Glutamatergic neuron (in vitro differentiated cells): Measurements from ENCODE around the gene DHRS1. TPM values are rescaled to one million over a fixed set of nuclear protein-coding genes. Genes with fewer than 3 reads are reported as not detected.

ENCODE experiments used
- DNase-seq: peaks from one replicate; pipeline ENCODE4 v3.0.0; 2022
- H3K27ac Mint-ChIP-seq: one replicate; pipeline ENCODE4 v1.8.0; 2020; ENCODE audit warnings: mild to moderate bottlenecking, mixed read lengths, inconsistent platforms; ENCODE audit not compliant: unreplicated experiment
- H3K27me3 Mint-ChIP-seq: one replicate; pipeline ENCODE4 v1.8.0; 2020; ENCODE audit warnings: mild to moderate bottlenecking, moderate library complexity, mixed read lengths, inconsistent platforms; ENCODE audit not compliant: unreplicated experiment
- H3K36me3 Mint-ChIP-seq: one replicate; pipeline ENCODE4 v1.8.0; 2020; ENCODE audit warnings: mild to moderate bottlenecking, mixed read lengths, inconsistent platforms; ENCODE audit not compliant: unreplicated experiment
- H3K4me1 Mint-ChIP-seq: one replicate; pipeline ENCODE4 v1.8.0; 2020; ENCODE audit warnings: mild to moderate bottlenecking, low read depth, mixed read lengths, inconsistent platforms; ENCODE audit not compliant: unreplicated experiment
- H3K4me3 Mint-ChIP-seq: one replicate; pipeline ENCODE4 v1.8.0; 2020; ENCODE audit warnings: mild to moderate bottlenecking, mixed read lengths, inconsistent platforms; ENCODE audit not compliant: unreplicated experiment
- H3K9me3 Mint-ChIP-seq: one replicate; pipeline ENCODE4 v1.8.0; 2020; ENCODE audit warnings: mild to moderate bottlenecking, moderate library complexity, mixed read lengths, inconsistent platforms; ENCODE audit not compliant: unreplicated experiment
- CTCF ChIP-seq: fragments of 200-600 bp; sonication (generic); IDR thresholded peaks from one replicate; pipeline ENCODE4 v1.5.0; 2021; ENCODE audit not compliant: partially characterized antibody, unreplicated experiment
- total RNA-seq: library from RNA; stranded (reverse); fragmentation: NEBNext Ultra II Directional; extraction: Animal tissue kit (Norgen Biotek cat#: 25700); gene quantifications from one replicate; pipeline ENCODE4 v1.2.1, GENCODE V29; 2021; ENCODE audit not compliant: unreplicated experiment

DHRS1 gene
- total RNA-seq, 1 donor from 2014 or later, result 25.1 TPM

- DNase-seq, result no peak
- Mint-ChIP-seq H3K36me3 (no peaks in the 10 kb centered on the region), H3K27ac (no peak overlapping the region), H3K4me3 (no peak overlapping the region), H3K4me1 (peaks cover 2% of the 10 kb centered on the region), H3K27me3 (peaks cover 19% of the 10 kb centered on the region), H3K9me3 (peaks cover 4% of the 10 kb centered on the region)
- TF ChIP-seq CTCF, result no peak
Measured at GRCh38 chr14:24312736-24313507, 13.3 kb upstream of the DHRS1 start.

GRCh38 chr14:24311837-24312615 is 12.4 kb upstream of the DHRS1 start:
- Mint-ChIP-seq H3K4me3 (no peak overlapping the region), H3K27me3 (peaks cover 13% of the 10 kb centered on the region), H3K36me3 (no peaks in the 10 kb centered on the region), H3K9me3 (peaks cover 4% of the 10 kb centered on the region), H3K4me1 (peaks cover 2% of the 10 kb centered on the region), H3K27ac (no peak overlapping the region)
- no peak for DNase-seq
- no peak for TF ChIP-seq CTCF

- DNase-seq, result peak; percentile 82
- peak within 1 kb of the TSS; percentile 48 for H3K27ac Mint-ChIP-seq
Measured at GRCh38 chr14:24310646-24311604, 11.3 kb upstream of the DHRS1 start, which contains the start of gene LTB4R. TSS of gene LTB4R (plus strand) at chr14:24311502. CDS start at chr14:24315652, 4,150 bp downstream.

GRCh38 chr14:24310265-24310645 is 10.7 kb upstream of the DHRS1 start:
- DNase-seq, result no peak
- Mint-ChIP-seq H3K27ac (peak overlapping the region; percentile 48), H3K27me3 (peaks cover 15% of the 10 kb centered on the region), H3K9me3 (peaks cover 4% of the 10 kb centered on the region), H3K36me3 (no peaks in the 10 kb centered on the region), H3K4me1 (peaks cover 2% of the 10 kb centered on the region), H3K4me3 (peak overlapping the region; percentile 73)
- no peak for TF ChIP-seq CTCF

More at GRCh38 chr14:24310646-24311604, 11.3 kb upstream of the DHRS1 start, which contains the start of gene LTB4R:
- H3K36me3 Mint-ChIP-seq, result no peaks in the 10 kb centered on the region
- no peak for TF ChIP-seq CTCF
- H3K27me3 Mint-ChIP-seq, result peaks cover 17% of the 10 kb centered on the region
- H3K4me3 Mint-ChIP-seq, result peak within 1 kb of the TSS; percentile 73
- peaks cover 4% of the 10 kb centered on the region for H3K9me3 Mint-ChIP-seq
- H3K4me1 Mint-ChIP-seq, result peaks cover 2% of the 10 kb centered on the region
